ENCODE data around the gene SPNS1. TPM values are rescaled to one million over a fixed set of nuclear protein-coding genes. Genes with fewer than 3 reads are reported as not detected.
A peak's percentile ranks its signal among the peaks of the same experiment; 100 is the strongest.

Gene SPNS1
- total RNA-seq, 1 donor: 33.2 TPM

DNA sequence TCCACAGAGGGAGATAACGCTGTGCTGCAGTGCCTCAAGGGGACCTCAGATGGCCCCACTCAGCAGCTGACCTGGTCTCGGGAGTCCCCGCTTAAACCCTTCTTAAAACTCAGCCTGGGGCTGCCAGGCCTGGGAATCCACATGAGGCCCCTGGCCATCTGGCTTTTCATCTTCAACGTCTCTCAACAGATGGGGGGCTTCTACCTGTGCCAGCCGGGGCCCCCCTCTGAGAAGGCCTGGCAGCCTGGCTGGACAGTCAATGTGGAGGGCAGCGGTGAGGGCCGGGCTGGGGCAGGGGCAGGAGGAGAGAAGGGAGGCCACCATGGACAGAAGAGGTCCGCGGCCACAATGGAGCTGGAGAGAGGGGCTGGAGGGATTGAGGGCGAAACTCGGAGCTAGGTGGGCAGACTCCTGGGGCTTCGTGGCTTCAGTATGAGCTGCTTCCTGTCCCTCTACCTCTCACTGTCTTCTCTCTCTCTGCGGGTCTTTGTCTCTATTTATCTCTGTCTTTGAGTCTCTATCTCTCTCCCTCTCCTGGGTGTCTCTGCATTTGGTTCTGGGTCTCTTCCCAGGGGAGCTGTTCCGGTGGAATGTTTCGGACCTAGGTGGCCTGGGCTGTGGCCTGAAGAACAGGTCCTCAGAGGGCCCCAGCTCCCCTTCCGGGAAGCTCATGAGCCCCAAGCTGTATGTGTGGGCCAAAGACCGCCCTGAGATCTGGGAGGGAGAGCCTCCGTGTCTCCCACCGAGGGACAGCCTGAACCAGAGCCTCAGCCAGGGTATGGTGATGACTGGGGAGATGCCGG lies 42.0 kb upstream of the SPNS1 start:
- no peak for DNase-seq (ENCODE audit: low read depth)
- H3K4me3 ChIP-seq (ENCODE audit: low read depth, low read length): no peak overlapping the region
- TF ChIP-seq, protein P1, sequence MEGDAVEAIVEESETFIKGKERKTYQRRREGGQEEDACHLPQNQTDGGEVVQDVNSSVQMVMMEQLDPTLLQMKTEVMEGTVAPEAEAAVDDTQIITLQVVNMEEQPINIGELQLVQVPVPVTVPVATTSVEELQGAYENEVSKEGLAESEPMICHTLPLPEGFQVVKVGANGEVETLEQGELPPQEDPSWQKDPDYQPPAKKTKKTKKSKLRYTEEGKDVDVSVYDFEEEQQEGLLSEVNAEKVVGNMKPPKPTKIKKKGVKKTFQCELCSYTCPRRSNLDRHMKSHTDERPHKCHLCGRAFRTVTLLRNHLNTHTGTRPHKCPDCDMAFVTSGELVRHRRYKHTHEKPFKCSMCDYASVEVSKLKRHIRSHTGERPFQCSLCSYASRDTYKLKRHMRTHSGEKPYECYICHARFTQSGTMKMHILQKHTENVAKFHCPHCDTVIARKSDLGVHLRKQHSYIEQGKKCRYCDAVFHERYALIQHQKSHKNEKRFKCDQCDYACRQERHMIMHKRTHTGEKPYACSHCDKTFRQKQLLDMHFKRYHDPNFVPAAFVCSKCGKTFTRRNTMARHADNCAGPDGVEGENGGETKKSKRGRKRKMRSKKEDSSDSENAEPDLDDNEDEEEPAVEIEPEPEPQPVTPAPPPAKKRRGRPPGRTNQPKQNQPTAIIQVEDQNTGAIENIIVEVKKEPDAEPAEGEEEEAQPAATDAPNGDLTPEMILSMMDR (IDR thresholded peaks at IDR 0.05; ENCODE audit: insufficient read depth, low read depth, low read length): no peak

GRCh38 chr16:28933171-28933570 lies 41.4 kb upstream of the SPNS1 start:
- H3K4me3 ChIP-seq (ENCODE audit: low read depth, low read length): no peak overlapping the region
- TF ChIP-seq, protein P1 (IDR thresholded peaks at IDR 0.05; ENCODE audit: insufficient read depth, low read depth, low read length): no peak
- no peak for DNase-seq (ENCODE audit: low read depth)

DNA sequence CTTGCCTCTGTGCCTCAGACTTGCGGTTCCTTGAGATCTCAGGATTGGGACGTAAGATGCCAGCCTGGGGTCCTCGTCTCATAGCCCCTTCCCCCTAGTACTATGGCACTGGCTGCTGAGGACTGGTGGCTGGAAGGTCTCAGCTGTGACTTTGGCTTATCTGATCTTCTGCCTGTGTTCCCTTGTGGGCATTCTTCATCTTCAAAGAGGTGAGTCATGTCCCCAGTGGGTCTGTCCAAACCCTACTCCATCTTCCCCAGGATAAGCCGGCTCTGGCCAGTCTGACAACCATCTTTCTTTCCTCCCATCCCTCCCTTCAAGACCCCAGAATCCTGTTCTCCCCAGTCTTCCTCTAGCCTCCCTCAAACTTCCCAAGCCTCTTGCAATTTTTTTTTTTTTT lies 39.2 kb upstream of the SPNS1 start:
- TF ChIP-seq, protein P1 (IDR thresholded peaks at IDR 0.05; ENCODE audit: insufficient read depth, low read depth, low read length): no peak
- H3K4me3 ChIP-seq (ENCODE audit: low read depth, low read length): no peak overlapping the region
- DNase-seq (ENCODE audit: low read depth): no peak

DNA sequence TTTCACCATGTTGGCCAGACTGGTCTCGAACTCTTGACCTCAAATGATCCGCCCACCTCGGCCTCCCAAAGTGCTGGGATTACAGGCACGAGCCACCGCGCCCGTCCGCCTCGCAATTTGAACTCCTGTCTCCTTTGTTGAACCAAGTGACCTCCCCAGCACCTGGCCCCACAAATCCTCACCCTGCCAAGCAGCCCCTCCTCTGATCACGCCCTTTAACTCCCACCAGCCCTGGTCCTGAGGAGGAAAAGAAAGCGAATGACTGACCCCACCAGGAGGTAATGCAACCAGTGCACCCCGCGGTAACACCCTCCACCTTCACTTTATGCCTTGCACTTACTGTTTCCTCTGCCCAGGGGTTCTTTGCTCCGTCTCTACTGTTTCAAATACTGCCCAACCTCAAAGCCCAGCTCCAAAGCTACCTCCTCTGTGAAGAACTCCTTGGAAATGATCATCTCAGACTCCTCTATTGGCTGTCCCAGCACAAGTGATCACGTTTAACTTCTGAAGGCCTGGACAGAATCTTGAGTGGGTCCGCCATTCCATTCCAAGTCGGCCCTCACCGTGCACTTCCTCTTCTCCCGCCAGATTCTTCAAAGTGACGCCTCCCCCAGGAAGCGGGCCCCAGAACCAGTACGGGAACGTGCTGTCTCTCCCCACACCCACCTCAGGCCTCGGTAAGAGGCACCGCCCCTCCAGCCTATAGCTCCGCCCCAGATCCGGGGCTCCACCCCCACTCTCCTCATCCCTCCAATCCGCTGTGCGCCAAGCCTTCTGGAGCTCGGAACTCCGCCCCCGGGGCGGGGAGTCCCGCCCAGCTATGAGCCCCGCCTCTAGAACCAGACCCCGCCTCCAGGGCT lies 38.4 kb upstream of the SPNS1 start:
- DNase-seq (ENCODE audit: low read depth): peak; percentile 76
- TF ChIP-seq, protein P1 (IDR thresholded peaks at IDR 0.05; ENCODE audit: insufficient read depth, low read depth, low read length): no peak
- peak overlapping the region; percentile 4 for H3K4me3 ChIP-seq (ENCODE audit: low read depth, low read length)

GRCh38 chr16:28936784-28937155 lies 37.8 kb upstream of the SPNS1 start:
- DNase-seq (ENCODE audit: low read depth): no peak
- no peak overlapping the region for H3K4me3 ChIP-seq (ENCODE audit: low read depth, low read length)
- TF ChIP-seq, protein P1 (IDR thresholded peaks at IDR 0.05; ENCODE audit: insufficient read depth, low read depth, low read length): no peak

DNA sequence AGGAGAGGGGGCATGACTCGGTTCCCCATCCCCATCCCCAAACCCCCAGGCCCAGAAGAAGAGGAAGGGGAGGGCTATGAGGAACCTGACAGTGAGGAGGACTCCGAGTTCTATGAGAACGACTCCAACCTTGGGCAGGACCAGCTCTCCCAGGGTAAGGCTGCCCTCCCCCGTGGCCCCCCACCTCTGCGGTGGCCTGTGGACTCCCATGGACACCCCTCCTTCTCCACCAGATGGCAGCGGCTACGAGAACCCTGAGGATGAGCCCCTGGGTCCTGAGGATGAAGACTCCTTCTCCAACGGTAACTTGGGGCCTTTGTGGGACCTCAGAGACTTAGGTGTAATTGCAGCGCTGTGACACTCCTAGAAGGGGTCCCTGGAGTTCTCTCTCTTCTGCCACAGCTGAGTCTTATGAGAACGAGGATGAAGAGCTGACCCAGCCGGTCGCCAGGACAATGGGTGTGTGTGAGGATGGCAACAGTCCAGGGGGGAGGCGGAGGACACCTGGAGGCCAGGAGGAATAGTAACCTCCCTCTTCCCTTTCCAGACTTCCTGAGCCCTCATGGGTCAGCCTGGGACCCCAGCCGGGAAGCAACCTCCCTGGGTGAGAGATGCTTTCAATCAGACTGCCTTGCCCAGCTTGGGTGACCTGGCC lies 37.2 kb upstream of the SPNS1 start:
- no peak overlapping the region for H3K4me3 ChIP-seq (ENCODE audit: low read depth, low read length)
- TF ChIP-seq, protein P1 (IDR thresholded peaks at IDR 0.05; ENCODE audit: insufficient read depth, low read depth, low read length): no peak
- no peak for DNase-seq (ENCODE audit: low read depth)
